Uterus (tissue), 2 donors: Measurements from ENCODE around the gene FYN.

ENCODE experiments used
- POLR2A ChIP-seq, 2 donors: fragments of 450-650 bp; IDR thresholded peaks; one replicate each; pipeline ENCODE4 v1.6.1; 2016; ENCODE audit warnings: antibody characterized with exemption in 2 of 2, mild to moderate bottlenecking in 1 of 2, moderate library complexity in 1 of 2
- TF ChIP-seq, protein P1 (sequence below), 4 experiments: fragments of 200-600 bp in 2 of 4; fragments of 450-650 bp in 2 of 4; sonication (generic) in 2 of 4; IDR thresholded peaks; one replicate each; pipeline ENCODE4 v1.5.1; 2016 to 2019; ENCODE audit warnings: antibody characterized with exemption in 4 of 4, mild to moderate bottlenecking in 2 of 4, moderate library complexity in 1 of 4

DNA sequence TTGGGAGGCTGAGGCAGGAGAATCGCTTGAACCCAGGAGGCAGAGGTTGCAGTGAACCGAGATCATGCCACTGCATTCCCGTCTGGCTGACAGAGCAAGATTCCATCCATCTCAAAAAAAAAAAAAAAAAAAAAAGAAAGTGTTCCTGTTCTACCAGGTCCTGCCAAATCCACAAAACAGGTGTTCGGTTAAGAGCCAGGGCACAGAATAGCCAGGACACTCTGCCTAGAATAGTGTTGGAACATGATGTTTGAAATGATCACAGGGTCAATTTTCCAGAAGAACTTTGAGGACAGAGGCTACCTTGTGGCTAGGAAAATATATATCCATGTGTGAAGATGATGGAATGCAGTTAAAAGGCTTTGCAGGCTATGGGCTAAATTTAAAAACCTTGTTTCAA, 203.9 kb downstream of the FYN start:
- TF ChIP-seq, protein P1, sequence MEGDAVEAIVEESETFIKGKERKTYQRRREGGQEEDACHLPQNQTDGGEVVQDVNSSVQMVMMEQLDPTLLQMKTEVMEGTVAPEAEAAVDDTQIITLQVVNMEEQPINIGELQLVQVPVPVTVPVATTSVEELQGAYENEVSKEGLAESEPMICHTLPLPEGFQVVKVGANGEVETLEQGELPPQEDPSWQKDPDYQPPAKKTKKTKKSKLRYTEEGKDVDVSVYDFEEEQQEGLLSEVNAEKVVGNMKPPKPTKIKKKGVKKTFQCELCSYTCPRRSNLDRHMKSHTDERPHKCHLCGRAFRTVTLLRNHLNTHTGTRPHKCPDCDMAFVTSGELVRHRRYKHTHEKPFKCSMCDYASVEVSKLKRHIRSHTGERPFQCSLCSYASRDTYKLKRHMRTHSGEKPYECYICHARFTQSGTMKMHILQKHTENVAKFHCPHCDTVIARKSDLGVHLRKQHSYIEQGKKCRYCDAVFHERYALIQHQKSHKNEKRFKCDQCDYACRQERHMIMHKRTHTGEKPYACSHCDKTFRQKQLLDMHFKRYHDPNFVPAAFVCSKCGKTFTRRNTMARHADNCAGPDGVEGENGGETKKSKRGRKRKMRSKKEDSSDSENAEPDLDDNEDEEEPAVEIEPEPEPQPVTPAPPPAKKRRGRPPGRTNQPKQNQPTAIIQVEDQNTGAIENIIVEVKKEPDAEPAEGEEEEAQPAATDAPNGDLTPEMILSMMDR (IDR thresholded peaks at IDR 0.05), result no peak
- no peak for TF ChIP-seq POLR2A (IDR thresholded peaks at IDR 0.05)
